PC-9 (cell line): ENCODE data around the gene MYH15. TPM values are rescaled to one million over a fixed set of nuclear protein-coding genes. Genes with fewer than 3 reads are reported as not detected.

Experiments
- BruUV-seq: library from RNA; stranded (reverse); fragments of 400-500 nt; replicated peaks from 2 replicates; lab custom pipeline; 2021; lab: Mats Ljungman, UMichigan
- CTCF ChIA-PET: fragments of 300-600 bp; sonication (Branson Sonifier 250); formaldehyde crosslinking; loops from one replicate; lab custom pipeline; 2022; ENCODE audit warnings: antibody characterized with exemption; lab: Charles Lee
- POLR2A ChIA-PET: fragments of 300-600 bp; sonication (Branson Sonifier 250); formaldehyde crosslinking; loops from one replicate; lab custom pipeline; 2022; ENCODE audit warnings: antibody characterized with exemption; ENCODE audit not compliant: unreplicated experiment; lab: Charles Lee
- DNase-seq, 2 experiments: peaks; one replicate each; pipeline versions ENCODE4 v3.0.0 to v3.0.0-alpha.2; 2015 to 2022; ENCODE audit warnings: mixed read lengths in 1 of 2
- H2AFZ ChIP-seq: fragments of 200-600 bp; sonication (generic); 2 replicates; pipeline ENCODE4 v1.8.1; 2017; ENCODE audit warnings: antibody characterized with exemption
- H3F3A ChIP-seq: fragments of 200-600 bp; sonication (generic); 2 replicates; pipeline ENCODE4 v1.8.1; 2017; ENCODE audit warnings: antibody characterized with exemption, mild to moderate bottlenecking, low read depth; ENCODE audit not compliant: insufficient read depth
- H3K27ac ChIP-seq: fragments of 200-600 bp; sonication (generic); 2 replicates; pipeline ENCODE4 v1.6.1; 2016; ENCODE audit warnings: mixed run types
- H3K27me3 ChIP-seq: fragments of 200-600 bp; sonication (generic); 2 replicates; pipeline ENCODE4 v1.6.1; 2016; ENCODE audit warnings: low read depth, mixed run types; ENCODE audit not compliant: insufficient read depth
- H3K36me3 ChIP-seq: fragments of 200-600 bp; sonication (generic); 2 replicates; pipeline ENCODE4 v1.6.1; 2016; ENCODE audit warnings: low read depth, mixed run types
- H3K4me1 ChIP-seq: fragments of 200-600 bp; sonication (generic); replicated peaks from 2 replicates; pipeline ENCODE4 v1.6.1; 2016; ENCODE audit warnings: mixed run types; ENCODE audit not compliant: insufficient read depth
- H3K4me2 ChIP-seq: fragments of 200-600 bp; sonication (generic); 2 replicates; pipeline ENCODE4 v1.6.1; 2017; ENCODE audit warnings: mixed run types
- H3K4me3 ChIP-seq: fragments of 200-600 bp; sonication (generic); 2 replicates; pipeline ENCODE4 v1.6.1; 2016; ENCODE audit warnings: mixed run types
- H3K79me2 ChIP-seq: fragments of 200-600 bp; sonication (generic); 2 replicates; pipeline ENCODE4 v1.6.1; 2017; ENCODE audit warnings: low read depth, mixed run types
- H3K9me2 ChIP-seq: fragments of 200-600 bp; sonication (generic); 2 replicates; pipeline ENCODE4 v1.8.1; 2017; ENCODE audit warnings: mild to moderate bottlenecking; ENCODE audit not compliant: insufficient read depth
- H3K9me3 ChIP-seq: fragments of 200-600 bp; sonication (generic); 2 replicates; pipeline ENCODE4 v1.8.1; 2016; ENCODE audit warnings: low read depth; ENCODE audit not compliant: insufficient read depth
- H4K20me1 ChIP-seq: fragments of 200-600 bp; sonication (generic); 2 replicates; pipeline ENCODE4 v1.8.1; 2017; ENCODE audit not compliant: insufficient read depth
- EZH2 ChIP-seq: fragments of 200-600 bp; sonication (generic); IDR thresholded peaks from 2 replicates; pipeline ENCODE4 v1.8.0; 2017; ENCODE audit warnings: antibody characterized with exemption, low read depth
- intact Hi-C: fragments of 100-400 bp; cut with micrococcal nuclease; formaldehyde crosslinking; loops from one replicate; pipeline ENCODE4 v1.10.0; 2022; ENCODE audit not compliant: unreplicated experiment
- total RNA-seq: library from RNA; stranded (reverse); gene quantifications from 2 replicates; pipeline ENCODE4 v1.2.3, GENCODE V29; 2021
- TF ChIP-seq, protein P1 (sequence below): fragments of 200-600 bp; sonication (generic); conservative IDR thresholded peaks from 2 replicates; pipeline ENCODE4 v1.6.1; 2017; ENCODE audit warnings: mixed run types, antibody characterized with exemption, mild to moderate bottlenecking, moderate library complexity

MYH15 gene
- total RNA-seq, 1 experiment from 2014 or later = 2.3 TPM

DNA sequence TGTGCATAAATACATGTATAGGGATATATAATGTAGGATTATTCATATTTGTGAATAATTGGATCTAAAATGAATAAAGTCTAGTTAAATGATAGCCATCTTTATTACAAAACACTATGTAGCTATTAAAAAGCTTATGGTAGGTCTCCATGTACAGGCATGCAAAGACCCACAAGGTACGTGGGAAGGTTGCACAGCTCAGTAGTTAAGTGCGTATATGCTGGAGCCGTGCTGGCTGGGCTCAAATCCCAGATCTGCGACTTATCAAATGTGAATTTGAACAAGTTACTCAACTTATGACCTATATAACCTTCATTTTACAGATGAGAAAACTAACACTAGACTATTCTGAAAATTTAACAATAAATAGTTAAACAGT lies 100.6 kb downstream of the MYH15 start:
- CTCF ChIA-PET = no interaction called here
- DNase-seq = no peak

DNA sequence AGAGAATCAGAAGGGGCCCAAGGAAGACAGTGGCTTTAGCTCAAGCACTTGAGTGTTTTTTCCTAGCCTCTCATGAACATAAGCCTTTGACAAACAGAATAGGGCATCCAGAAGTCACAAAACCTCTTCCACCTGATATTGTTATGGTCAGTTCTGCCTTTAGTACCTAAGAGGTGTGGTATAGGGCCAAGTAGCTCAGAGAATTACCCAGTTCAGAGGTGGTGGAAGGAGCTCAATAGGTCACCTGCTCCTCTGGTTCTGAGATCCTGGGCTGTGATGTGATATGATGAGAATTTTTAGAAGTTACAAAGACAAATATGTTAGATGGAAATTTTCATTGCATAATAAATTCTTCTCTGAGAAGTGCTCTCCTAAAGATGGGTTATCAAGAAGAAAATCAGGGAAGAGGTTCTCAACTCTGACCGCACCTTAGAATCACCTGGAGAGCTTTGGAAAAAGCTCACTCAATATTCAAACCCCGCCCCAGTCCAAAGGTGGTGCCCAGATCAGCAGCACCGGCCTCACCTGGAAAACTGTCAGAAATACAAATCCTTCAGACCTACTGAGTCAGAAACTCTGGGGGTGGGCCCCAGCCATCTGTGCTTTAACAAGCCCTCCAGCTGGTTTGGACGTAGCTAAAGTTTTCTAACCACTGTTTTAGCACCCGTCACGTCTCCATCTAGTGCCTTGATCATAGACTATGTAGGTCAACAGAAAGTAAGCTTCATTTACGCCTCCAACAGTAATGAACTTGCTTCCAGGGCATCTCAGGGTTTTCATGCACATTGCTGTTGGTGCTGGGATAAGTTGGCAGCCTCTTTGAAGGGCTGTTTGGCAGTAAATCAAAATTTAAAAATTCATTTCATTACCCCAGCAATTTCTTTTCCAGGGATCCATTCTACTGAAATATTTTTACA lies 101.3 kb downstream of the MYH15 start:
- Histone ChIP-seq H2AFZ (no peak overlapping the region), H3K4me2 (no peak overlapping the region), H3F3A (no peaks in the 10 kb centered on the region), H4K20me1 (no peaks in the 10 kb centered on the region), H3K27ac (no peak overlapping the region), H3K79me2 (no peaks in the 10 kb centered on the region), H3K36me3 (no peaks in the 10 kb centered on the region), H3K9me2 (no peaks in the 10 kb centered on the region), H3K4me1 (peaks cover 23% of the 10 kb centered on the region), H3K4me3 (no peak overlapping the region), H3K27me3 (no peaks in the 10 kb centered on the region), H3K9me3 (no peaks in the 10 kb centered on the region)
- no peak for TF ChIP-seq EZH2
- TF ChIP-seq, protein P1, sequence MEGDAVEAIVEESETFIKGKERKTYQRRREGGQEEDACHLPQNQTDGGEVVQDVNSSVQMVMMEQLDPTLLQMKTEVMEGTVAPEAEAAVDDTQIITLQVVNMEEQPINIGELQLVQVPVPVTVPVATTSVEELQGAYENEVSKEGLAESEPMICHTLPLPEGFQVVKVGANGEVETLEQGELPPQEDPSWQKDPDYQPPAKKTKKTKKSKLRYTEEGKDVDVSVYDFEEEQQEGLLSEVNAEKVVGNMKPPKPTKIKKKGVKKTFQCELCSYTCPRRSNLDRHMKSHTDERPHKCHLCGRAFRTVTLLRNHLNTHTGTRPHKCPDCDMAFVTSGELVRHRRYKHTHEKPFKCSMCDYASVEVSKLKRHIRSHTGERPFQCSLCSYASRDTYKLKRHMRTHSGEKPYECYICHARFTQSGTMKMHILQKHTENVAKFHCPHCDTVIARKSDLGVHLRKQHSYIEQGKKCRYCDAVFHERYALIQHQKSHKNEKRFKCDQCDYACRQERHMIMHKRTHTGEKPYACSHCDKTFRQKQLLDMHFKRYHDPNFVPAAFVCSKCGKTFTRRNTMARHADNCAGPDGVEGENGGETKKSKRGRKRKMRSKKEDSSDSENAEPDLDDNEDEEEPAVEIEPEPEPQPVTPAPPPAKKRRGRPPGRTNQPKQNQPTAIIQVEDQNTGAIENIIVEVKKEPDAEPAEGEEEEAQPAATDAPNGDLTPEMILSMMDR = no peak
- intact Hi-C loops = loop anchor here (5.0 to 10.0 kb wide), 8 partner anchors 68 to 732 kb away; partner anchors contain the start of gene IFT57
- POLR2A ChIA-PET = no interaction called here
- BruUV-seq = no TSS peak
- CTCF ChIA-PET = no interaction called here
- DNase-seq = no peak

More for the DNA sequence above, 100.6 kb downstream of the MYH15 start:
- Histone ChIP-seq H4K20me1 (no peaks in the 10 kb centered on the region), H3K27me3 (no peaks in the 10 kb centered on the region), H3K9me3 (no peaks in the 10 kb centered on the region), H3F3A (no peaks in the 10 kb centered on the region), H3K36me3 (no peaks in the 10 kb centered on the region), H3K4me3 (no peak overlapping the region), H3K79me2 (no peaks in the 10 kb centered on the region), H3K4me1 (peaks cover 23% of the 10 kb centered on the region), H3K4me2 (no peak overlapping the region), H3K9me2 (no peaks in the 10 kb centered on the region), H3K27ac (no peak overlapping the region), H2AFZ (no peak overlapping the region)
- TF ChIP-seq EZH2 = no peak
- TF ChIP-seq, protein P1 = no peak
- POLR2A ChIA-PET = no interaction called here
- no TSS peak for BruUV-seq
- intact Hi-C loops = loop anchor here (5.0 to 10.0 kb wide), 8 partner anchors 68 to 732 kb away; partner anchors contain the start of gene IFT57

DNA sequence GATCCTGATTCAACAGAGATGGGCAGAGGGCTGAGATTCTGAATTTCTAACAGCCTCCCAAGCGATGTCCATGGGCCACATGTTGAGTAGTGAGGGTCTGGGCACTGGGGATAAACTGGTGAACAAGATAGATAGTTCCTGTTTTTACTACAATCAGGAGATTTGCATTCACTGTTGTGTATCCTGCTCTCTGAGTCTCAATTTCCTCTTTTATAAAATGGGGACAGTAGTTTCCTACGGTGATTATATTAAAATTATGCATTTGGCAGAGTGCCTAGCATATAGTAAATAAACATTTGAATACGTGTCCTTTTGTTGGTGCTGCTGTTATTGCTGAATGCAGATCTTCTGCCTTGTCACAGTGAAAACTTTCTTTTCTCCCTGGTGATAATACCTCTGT lies 102.5 kb downstream of the MYH15 start:
- no TSS peak for BruUV-seq
- Histone ChIP-seq H3K79me2 (no peaks in the 10 kb centered on the region), H3K36me3 (no peaks in the 10 kb centered on the region), H4K20me1 (no peaks in the 10 kb centered on the region), H3K27ac (no peak overlapping the region), H3K4me3 (no peak overlapping the region), H3K9me3 (no peaks in the 10 kb centered on the region), H3F3A (no peaks in the 10 kb centered on the region), H3K9me2 (no peaks in the 10 kb centered on the region), H2AFZ (no peak overlapping the region), H3K27me3 (no peaks in the 10 kb centered on the region), H3K4me1 (peaks cover 19% of the 10 kb centered on the region), H3K4me2 (no peak overlapping the region)
- CTCF ChIA-PET = no interaction called here
- TF ChIP-seq, protein P1 = no peak
- TF ChIP-seq EZH2 = no peak
- intact Hi-C loops = loop anchor here (2.0 to 10.0 kb wide), 9 partner anchors 69 to 731 kb away; partner anchors contain the start of genes CD47 and IFT57
- POLR2A ChIA-PET = no interaction called here
- DNase-seq = no peak
